ENCODE results near the gene DAZL.

Gene DAZL

GRCh38 chr3:16608816-16609215 is 3.6 kb upstream of the DAZL start:
- no peaks in the 10 kb centered on the region for H3K27me3 ChIP-seq
- no peak for TF ChIP-seq CTCF (IDR thresholded peaks at IDR 0.05; ENCODE audit: low read depth, low read length)
- no peaks in the 10 kb centered on the region for H3K4me1 ChIP-seq
- no peaks in the 10 kb centered on the region for H3K36me3 ChIP-seq
- no peaks in the 10 kb centered on the region for H3K9me3 ChIP-seq
- no peak for DNase-seq
- H3K4me3 ChIP-seq (ENCODE audit: low read depth, low read length): no peak overlapping the region

GRCh38 chr3:16607718-16608117 is 2.5 kb upstream of the DAZL start:
- Histone ChIP-seq H3K4me1 (no peaks in the 10 kb centered on the region), H3K27me3 (no peaks in the 10 kb centered on the region)
- no peak for TF ChIP-seq CTCF (IDR thresholded peaks at IDR 0.05; ENCODE audit: low read depth, low read length)

GRCh38 chr3:16606398-16606797 is 1.2 kb upstream of the DAZL start:
- Histone ChIP-seq H3K4me1 (no peaks in the 10 kb centered on the region), H3K4me3 (ENCODE audit: low read depth, low read length) (no peak overlapping the region), H3K9me3 (no peaks in the 10 kb centered on the region), H3K27me3 (no peaks in the 10 kb centered on the region), H3K36me3 (no peaks in the 10 kb centered on the region)
- no peak for DNase-seq
- TF ChIP-seq CTCF (IDR thresholded peaks at IDR 0.05; ENCODE audit: low read depth, low read length): no peak

More at GRCh38 chr3:16607718-16608117, 2.5 kb upstream of the DAZL start:
- Histone ChIP-seq H3K9me3 (no peaks in the 10 kb centered on the region), H3K4me3 (ENCODE audit: low read depth, low read length) (no peak overlapping the region), H3K36me3 (no peaks in the 10 kb centered on the region)
- DNase-seq: no peak

GRCh38 chr3:16605966-16606365 is 743 bp upstream of the DAZL start:
- no peak overlapping the region for H3K4me3 ChIP-seq (ENCODE audit: low read depth, low read length)
- no peak for DNase-seq
- no peak for TF ChIP-seq CTCF (IDR thresholded peaks at IDR 0.05; ENCODE audit: low read depth, low read length)
- H3K4me1 ChIP-seq: no peaks in the 10 kb centered on the region
- H3K27me3 ChIP-seq: no peaks in the 10 kb centered on the region
- H3K36me3 ChIP-seq: no peaks in the 10 kb centered on the region
- no peaks in the 10 kb centered on the region for H3K9me3 ChIP-seq

GRCh38 chr3:16604433-16604832 is 790 bp downstream of the DAZL start:
- DNase-seq: no peak
- H3K36me3 ChIP-seq: no peaks in the 10 kb centered on the region
- H3K4me1 ChIP-seq: no peaks in the 10 kb centered on the region
- no peaks in the 10 kb centered on the region for H3K9me3 ChIP-seq
- no peaks in the 10 kb centered on the region for H3K27me3 ChIP-seq
- H3K4me3 ChIP-seq (ENCODE audit: low read depth, low read length): no peak overlapping the region
- no peak for TF ChIP-seq CTCF (IDR thresholded peaks at IDR 0.05; ENCODE audit: low read depth, low read length)

GRCh38 chr3:16601537-16602005 is 3.7 kb downstream of the DAZL start:
- no peaks in the 10 kb centered on the region for H3K36me3 ChIP-seq
- no peak overlapping the region for H3K4me3 ChIP-seq (ENCODE audit: low read depth, low read length)
- TF ChIP-seq CTCF (IDR thresholded peaks at IDR 0.05; ENCODE audit: low read depth, low read length): no peak
- H3K27me3 ChIP-seq: no peaks in the 10 kb centered on the region
- no peaks in the 10 kb centered on the region for H3K4me1 ChIP-seq
- H3K9me3 ChIP-seq: no peaks in the 10 kb centered on the region
- DNase-seq: no peak
